Measurements from ENCODE around the gene KCNQ1OT1.

KCNQ1OT1 gene

DNA sequence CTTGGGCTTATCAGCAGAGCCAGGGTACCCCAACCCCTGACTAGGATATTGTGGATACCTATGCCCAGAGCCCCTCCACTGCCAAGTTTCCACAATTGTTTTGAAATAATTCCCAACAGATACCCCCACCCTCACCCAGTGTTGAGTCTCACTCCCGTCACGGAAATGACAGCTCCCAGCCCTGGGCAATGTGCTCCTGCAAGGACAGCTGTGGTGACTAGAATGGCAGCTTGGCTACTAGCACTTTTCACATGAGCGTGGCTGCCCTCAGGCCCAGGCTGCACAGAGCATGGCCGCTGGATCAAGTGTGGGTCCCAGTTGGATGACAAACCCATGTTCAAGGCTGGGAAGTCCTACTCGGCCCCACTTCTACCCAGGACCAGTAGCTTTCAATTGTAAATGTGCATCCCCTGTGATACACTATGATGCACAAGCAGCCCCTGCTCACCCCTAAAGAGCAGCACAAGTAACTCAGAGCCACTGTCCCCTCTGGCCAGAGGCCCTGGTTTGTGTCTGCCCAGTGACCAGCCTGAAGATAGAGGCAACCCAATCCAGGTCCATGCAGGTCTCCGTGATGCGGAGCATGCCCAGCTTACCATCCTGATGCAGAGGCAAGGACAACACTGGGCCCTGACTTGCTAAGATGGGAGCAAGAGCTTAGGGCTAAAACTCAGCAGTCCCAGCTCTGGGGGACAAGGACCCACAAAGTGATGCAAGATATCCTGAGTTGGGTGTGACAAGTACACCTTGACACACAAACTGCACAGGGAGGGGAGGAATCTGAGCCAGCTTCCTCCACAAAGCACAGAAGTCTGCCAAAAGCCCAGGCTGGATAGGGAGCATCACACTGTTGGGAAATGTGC, 13.2 kb downstream of the KCNQ1OT1 start:
- DNase-seq (ENCODE audit: low read depth): no peak

- no peak for DNase-seq (ENCODE audit: low read depth)
These were observed 14.0 kb downstream of the KCNQ1OT1 start for GRCh38 chr11:2685566-2686359.

- no peak for DNase-seq (ENCODE audit: low read depth)
These were observed 14.7 kb downstream of the KCNQ1OT1 start for GRCh38 chr11:2685051-2685450.

DNA sequence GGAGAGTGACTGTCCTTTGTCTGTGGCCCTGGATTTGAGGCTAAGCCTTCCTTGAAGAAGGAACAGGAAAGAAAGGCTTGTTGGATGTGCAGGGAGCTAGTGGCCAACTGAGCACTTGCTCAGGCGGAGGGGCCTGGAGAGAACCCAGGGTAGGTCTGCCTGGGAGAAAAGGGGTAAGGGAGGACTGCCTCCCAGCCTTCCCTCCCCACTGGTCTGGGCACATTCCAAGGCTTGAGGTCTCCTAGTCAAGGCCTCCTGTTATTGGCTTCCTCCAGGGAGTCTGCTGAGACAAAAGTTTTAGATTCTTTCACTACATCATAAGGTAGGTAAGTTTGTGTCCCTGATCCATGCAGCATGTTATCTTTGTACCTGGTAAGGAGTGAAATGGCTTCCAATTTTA, 15.2 kb downstream of the KCNQ1OT1 start:
- no peak for DNase-seq (ENCODE audit: low read depth)

DNA sequence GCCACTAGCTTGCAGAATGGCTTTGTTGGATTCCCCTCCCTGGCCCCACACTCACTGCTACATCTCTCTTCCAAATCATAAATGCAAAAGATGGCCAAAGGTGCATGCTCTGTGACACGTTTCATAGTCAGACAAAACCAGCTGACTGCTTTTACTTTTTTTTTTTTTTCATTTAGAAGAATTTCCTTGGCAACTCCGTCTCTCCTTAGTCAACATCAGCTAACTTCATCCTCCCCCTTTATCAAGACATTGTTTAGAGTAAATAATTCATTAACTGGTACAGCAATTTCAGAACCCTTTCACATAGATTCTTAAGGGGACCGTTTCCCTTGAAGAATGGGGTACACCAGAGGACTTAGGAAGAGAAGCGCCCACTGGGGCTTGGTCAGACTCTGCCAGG, 16.0 kb downstream of the KCNQ1OT1 start:
- DNase-seq (ENCODE audit: low read depth): no peak

DNA sequence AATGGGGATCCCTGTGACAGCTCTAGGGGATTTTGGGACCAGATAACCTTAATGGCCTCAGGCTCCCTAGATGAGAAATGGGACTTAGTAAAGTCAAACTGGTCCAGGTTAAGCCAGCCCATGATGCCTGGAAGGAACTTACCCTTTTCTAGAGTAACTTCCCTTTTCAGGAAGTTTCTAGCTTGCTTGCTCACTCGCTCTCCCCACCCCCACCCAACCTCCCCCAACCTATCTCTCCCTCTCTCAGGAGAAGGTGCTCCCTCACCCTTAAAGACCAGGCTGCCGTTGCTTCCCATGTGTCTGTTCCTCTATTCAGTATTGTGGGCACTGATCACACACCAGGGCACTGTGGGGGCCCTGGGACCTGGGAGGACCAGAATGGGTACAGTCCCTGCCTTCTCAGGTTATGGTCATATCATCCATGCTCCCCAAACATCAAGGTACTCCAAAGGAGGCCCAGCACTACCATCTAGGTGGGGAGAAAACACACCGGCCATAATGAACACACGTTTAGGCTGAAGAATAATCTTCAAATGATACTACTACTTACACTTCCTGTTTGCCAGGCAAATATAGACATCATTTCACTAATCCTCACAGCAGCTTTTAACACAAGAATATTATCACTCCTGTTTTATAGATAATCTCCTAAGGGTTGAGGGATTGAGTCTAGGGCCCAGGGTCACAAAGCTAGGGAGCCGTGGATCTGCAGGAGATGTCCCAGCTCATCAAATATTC, 18.2 kb downstream of the KCNQ1OT1 start:
- DNase-seq (ENCODE audit: low read depth): no peak

- no peak for DNase-seq (ENCODE audit: low read depth)
These were observed 20.6 kb downstream of the KCNQ1OT1 start for GRCh38 chr11:2679011-2679676.

DNA sequence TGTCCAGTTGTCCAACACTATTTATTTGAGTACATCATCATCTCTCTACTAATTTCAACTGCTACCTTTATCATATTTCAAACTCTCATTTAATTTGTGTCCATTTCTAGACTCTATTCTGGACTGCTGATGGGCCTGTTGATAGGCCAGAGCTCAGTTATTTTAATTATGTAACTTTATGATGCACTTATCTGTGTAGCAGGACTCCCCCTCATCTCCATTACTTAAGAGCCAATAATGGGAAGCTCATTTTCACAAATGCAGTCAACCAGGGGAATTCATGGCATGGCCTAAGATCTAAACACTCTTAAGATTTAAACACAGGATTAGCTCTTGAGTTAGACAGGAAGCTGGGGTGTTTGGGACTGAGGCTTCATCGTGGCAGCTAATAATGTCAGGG, 21.4 kb downstream of the KCNQ1OT1 start:
- no peak for DNase-seq (ENCODE audit: low read depth)

DNA sequence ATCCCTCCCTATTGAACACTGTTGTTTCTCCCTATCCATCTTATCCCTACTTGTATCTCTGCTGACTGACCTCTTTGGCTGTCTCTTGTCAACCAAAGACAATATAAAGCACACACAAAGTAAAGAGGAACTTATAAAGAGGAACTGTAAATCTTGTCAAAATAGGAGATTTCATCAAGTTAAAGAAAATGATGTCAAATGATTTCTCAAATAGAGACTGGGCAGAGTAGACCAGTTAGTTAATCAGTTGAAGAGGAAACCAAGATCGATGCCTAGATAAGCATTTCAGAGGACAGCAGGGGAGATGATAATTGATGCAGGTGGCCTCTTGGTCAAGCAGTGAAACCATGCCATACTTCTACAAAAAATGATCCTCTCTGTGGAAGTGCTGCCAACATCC, 22.7 kb downstream of the KCNQ1OT1 start:
- no peak for DNase-seq (ENCODE audit: low read depth)

- no peak for DNase-seq (ENCODE audit: low read depth)
These were observed 24.3 kb downstream of the KCNQ1OT1 start for GRCh38 chr11:2675540-2675939.

- no peak for DNase-seq (ENCODE audit: low read depth)
These were observed 25.1 kb downstream of the KCNQ1OT1 start for GRCh38 chr11:2674658-2675131.

- DNase-seq (ENCODE audit: low read depth): no peak
These were observed 25.8 kb downstream of the KCNQ1OT1 start for GRCh38 chr11:2673871-2674471.

- DNase-seq (ENCODE audit: low read depth): no peak
These were observed 26.6 kb downstream of the KCNQ1OT1 start for GRCh38 chr11:2673250-2673610.

DNA sequence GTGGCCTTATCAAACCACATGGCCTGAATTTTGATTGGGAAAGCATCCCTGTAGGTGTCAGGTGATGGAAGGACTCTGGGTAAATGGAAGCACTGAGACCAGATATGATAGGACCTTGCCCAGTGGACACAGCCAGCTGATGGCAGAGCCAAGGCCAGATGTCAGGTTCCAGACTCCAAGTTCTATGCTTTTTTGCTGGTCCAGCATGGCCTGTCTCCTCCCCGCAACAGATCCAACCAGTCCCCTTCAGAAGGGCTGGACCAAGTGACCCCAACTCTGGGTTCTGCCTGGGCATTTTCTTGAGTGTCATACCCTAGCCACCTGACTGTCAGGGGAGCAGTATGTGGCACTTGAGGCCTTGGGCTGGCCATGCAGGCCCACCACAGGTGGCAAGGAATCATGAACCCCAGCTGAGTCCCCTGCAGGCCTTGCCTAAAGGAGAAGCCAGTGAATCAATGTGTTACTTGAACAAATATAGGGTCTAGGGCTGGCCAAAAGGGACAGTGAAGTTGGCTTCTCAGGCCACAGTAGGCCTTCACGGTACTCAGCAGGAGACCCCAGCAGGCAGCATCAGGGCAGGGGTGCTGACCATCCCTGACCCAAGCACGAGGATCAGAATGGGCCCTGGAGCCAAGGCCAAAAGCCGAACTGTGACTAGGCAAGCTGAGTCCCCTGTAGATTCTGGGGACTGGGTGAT, 27.1 kb downstream of the KCNQ1OT1 start:
- no peak for DNase-seq (ENCODE audit: low read depth)

GRCh38 chr11:2671748-2672147, 28.0 kb downstream of the KCNQ1OT1 start:
- DNase-seq (ENCODE audit: low read depth): no peak

DNA sequence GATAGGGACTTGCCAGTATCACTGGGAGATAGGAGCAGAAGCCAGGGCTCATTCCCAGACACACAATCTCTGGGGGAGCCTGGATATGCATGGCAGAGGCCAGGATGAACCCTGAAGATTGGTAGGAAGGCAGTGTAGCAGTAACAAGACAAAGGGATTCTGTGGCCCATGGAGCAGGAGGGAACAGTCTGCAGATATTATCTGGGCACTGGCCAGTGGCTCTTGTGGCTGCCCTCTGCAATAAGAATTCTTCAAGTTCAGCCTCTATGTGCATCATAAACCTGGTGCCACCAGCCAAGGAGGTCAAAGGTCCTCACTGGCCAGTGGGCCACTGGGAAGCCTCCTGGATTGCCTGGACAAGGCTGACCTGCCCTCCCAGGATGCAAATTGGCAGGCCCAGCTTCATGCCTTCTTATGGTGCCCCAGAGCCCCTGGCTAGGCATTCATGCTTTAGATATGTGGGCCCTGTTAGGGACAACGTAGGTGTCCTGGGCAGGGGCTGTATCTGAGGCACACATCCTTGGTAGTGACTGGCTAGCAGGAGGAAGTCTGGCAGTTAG, 29.2 kb downstream of the KCNQ1OT1 start:
- no peak for DNase-seq (ENCODE audit: low read depth)

DNA sequence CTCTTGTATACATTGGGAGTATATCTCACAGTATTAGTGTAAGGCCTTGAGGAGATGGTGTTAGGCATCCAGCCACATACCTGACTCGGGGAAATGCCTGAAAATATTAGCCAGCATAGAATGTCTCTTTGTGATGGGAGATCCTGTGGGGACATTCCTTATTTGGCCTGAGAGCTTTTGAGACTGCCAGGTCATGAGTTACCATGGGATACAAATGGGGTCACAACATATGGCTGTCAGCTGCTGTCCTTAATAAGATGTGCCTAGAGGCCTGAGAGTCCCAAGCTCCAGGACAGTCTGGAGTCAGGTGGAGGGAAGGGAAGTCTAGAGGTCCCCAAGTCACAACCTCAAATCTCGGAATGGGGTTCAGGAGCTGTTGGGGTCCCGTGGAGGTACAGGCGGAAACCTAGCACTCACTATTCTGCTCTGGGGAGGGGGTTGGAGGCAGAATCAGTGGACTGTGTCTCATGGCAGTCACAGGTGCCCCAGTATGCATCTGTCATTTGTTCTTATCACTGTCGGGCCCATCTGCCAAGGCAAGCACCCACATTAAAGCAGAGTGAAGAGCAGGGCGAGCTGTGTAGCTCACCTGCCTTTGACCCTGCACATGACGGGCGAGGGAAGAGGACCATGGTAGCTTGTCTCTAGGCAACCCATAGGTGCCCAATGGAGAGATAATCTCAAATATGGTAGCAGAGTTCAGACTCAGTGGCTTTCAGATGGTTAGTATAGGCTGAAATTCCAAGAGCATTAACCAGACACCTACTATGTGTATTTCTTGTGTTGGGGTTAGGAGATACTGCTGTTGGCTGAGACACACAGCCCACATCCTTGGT, 29.9 kb downstream of the KCNQ1OT1 start:
- no peak for DNase-seq (ENCODE audit: low read depth)

DNA sequence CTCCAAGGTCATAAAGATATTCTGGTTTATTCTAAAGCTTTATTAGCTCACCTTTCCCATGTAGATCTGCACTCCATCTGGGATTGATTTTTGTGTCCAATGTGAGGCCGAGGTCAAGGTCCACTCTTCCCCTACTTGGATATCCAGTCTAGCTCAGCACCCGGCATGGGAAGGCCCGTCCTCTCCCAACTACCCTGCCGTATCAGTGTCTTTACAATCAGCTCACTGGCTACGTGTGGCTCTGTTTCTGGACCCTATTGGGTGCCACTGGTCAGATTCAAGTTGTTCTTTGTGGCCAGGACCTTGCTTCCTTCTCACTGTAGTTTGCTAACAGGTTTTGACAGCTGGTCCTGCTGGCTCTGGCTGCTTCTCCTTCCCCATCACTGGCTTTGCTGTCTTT, 30.9 kb downstream of the KCNQ1OT1 start:
- DNase-seq (ENCODE audit: low read depth): no peak

DNA sequence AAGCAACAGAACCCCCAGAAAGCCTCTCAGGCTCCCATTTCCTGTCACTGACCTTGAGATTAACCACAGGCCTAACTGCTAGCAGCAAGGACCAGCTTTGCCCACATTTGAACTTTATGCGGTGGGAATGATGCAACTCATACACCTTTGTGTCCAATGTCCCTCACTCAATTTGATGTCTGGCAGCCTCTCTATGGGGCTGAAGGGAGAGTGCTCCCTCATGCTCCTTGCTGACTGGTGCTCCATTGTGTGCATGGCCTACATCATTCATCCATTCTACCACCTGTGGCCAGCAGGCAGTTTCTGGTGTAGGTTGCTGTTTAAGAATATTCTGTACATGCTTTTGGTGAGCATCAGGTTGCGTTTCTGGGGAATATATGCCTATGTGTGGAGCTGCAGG, 31.9 kb downstream of the KCNQ1OT1 start:
- no peak for DNase-seq (ENCODE audit: low read depth)
